ENCODE measurements around the gene PTPRM. TPM values are rescaled to one million over a fixed set of nuclear protein-coding genes. Genes with fewer than 3 reads are reported as not detected.

Gene PTPRM
- total and polyA plus RNA-seq, 4 donors: 9.2 to 23.0 (median 12.7) TPM

DNA sequence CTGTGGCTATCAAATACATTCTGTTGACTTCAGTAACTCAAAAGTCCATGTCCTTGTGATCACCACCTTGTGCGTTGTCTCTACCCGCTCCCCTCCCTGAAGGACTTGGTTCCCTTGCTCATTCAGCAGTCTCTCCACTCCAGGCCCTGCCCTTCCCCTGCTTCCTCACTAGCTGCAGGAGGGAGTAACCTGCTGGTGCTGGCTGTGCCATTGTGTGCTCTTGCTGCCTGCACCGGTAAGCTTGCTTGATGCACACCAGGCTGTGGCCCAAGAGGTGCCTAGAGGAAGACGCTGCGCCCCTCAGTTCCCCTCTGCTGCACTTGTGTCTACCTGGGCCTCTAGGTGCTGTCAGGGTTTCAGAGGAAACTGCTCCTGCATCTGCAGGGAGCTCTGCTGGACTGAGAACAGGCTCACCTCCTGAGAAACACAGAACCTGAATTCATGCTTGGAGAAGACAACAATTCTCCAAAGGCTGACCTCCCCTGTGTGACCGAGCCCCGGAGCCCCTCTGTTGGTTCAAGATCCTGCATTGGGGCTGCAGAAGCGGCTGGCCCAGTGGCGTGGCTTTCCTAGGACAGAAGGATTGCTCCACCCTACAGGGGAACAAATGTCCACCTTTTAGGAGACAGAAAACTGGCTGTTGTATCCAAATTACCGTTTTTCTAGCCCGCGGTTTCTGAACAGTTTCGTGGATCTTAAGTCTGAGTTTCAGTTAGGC lies 33.6 kb downstream of the PTPRM start:
- TF ChIP-seq SP1 (IDR thresholded peaks at IDR 0.05) (no peak), FOXA1 (IDR thresholded peaks at IDR 0.05) (no peak), GABPA (IDR thresholded peaks at IDR 0.05 in 1 of 2, conservative IDR thresholded peaks at IDR 0.05 in 1 of 2) (no peak), HNF4G (IDR thresholded peaks at IDR 0.05) (no peak), RXRA (IDR thresholded peaks at IDR 0.05) (no peak), EGR1 (IDR thresholded peaks at IDR 0.05; ENCODE audit: low read depth in 2 of 2) (no peak), YY1 (IDR thresholded peaks at IDR 0.05) (no peak), FOXA2 (IDR thresholded peaks at IDR 0.05) (no peak), RAD21 (IDR thresholded peaks at IDR 0.05) (no peak)
- TF ChIP-seq, protein P1, sequence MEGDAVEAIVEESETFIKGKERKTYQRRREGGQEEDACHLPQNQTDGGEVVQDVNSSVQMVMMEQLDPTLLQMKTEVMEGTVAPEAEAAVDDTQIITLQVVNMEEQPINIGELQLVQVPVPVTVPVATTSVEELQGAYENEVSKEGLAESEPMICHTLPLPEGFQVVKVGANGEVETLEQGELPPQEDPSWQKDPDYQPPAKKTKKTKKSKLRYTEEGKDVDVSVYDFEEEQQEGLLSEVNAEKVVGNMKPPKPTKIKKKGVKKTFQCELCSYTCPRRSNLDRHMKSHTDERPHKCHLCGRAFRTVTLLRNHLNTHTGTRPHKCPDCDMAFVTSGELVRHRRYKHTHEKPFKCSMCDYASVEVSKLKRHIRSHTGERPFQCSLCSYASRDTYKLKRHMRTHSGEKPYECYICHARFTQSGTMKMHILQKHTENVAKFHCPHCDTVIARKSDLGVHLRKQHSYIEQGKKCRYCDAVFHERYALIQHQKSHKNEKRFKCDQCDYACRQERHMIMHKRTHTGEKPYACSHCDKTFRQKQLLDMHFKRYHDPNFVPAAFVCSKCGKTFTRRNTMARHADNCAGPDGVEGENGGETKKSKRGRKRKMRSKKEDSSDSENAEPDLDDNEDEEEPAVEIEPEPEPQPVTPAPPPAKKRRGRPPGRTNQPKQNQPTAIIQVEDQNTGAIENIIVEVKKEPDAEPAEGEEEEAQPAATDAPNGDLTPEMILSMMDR (IDR thresholded peaks at IDR 0.05; ENCODE audit: low read depth, low read length, missing input control): no peak
- H3K27ac ChIP-seq (ENCODE audit: low read depth in 1 of 2, low read length in 2 of 2): no peak overlapping the region
- DNase-seq (ENCODE audit: low spot score): no peak

DNA sequence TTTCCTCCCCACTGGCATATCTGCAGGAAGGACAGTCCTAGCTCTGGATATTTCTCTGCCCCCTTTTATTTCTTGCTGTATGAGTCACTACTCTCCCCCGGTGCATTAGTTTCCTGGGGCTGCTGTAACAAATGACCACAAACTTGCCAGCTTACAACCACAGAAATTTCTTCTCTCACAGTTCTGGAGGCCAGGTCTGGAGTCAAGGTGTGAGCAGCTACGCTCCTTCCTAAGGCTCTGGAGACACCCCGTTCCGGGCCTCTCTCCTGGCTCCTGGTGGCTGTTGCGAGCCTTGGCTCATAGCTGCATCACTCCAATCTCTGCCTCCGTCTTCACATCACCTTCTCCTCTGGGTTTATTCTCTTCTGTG lies 34.1 kb downstream of the PTPRM start:
- H3K27me3 ChIP-seq (ENCODE audit: control insufficient read depth in 4 of 4, insufficient read depth in 4 of 4, low read length in 3 of 4): no peaks in the 10 kb centered on the region
- no peaks in the 10 kb centered on the region for H3K4me1 ChIP-seq (ENCODE audit: control insufficient read depth in 4 of 4, insufficient read depth in 4 of 4, low read length in 3 of 4)
- WGBS: 95% methylated on average over 6 of the region's 6 CpGs
- H3K27ac ChIP-seq (ENCODE audit: low read depth in 1 of 2, low read length in 2 of 2): no peak overlapping the region
- no peak overlapping the region for H3K4me3 ChIP-seq (ENCODE audit: low read depth in 1 of 3, low read length in 3 of 3)
- no peak for DNase-seq (ENCODE audit: low spot score)
- no peaks in the 10 kb centered on the region for H3K36me3 ChIP-seq (ENCODE audit: control insufficient read depth in 4 of 4, insufficient read depth in 3 of 4, low read depth in 1 of 4, low read length in 3 of 4)
- H3K9ac ChIP-seq (ENCODE audit: low read depth in 1 of 2, low read length in 2 of 2): no peak overlapping the region
- TF ChIP-seq, protein P2, sequence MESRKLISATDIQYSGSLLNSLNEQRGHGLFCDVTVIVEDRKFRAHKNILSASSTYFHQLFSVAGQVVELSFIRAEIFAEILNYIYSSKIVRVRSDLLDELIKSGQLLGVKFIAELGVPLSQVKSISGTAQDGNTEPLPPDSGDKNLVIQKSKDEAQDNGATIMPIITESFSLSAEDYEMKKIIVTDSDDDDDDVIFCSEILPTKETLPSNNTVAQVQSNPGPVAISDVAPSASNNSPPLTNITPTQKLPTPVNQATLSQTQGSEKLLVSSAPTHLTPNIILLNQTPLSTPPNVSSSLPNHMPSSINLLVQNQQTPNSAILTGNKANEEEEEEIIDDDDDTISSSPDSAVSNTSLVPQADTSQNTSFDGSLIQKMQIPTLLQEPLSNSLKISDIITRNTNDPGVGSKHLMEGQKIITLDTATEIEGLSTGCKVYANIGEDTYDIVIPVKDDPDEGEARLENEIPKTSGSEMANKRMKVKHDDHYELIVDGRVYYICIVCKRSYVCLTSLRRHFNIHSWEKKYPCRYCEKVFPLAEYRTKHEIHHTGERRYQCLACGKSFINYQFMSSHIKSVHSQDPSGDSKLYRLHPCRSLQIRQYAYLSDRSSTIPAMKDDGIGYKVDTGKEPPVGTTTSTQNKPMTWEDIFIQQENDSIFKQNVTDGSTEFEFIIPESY (IDR thresholded peaks at IDR 0.05): no peak
- no peak for TF ChIP-seq TAF1 (conservative IDR thresholded peaks at IDR 0.05)
- TF ChIP-seq RAD21 (IDR thresholded peaks at IDR 0.05): no peak
- TF ChIP-seq HNF4G (IDR thresholded peaks at IDR 0.05): no peak
- TF ChIP-seq, protein P3, sequence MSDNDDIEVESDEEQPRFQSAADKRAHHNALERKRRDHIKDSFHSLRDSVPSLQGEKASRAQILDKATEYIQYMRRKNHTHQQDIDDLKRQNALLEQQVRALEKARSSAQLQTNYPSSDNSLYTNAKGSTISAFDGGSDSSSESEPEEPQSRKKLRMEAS (IDR thresholded peaks at IDR 0.05): no peak
- TF ChIP-seq, protein P4, sequence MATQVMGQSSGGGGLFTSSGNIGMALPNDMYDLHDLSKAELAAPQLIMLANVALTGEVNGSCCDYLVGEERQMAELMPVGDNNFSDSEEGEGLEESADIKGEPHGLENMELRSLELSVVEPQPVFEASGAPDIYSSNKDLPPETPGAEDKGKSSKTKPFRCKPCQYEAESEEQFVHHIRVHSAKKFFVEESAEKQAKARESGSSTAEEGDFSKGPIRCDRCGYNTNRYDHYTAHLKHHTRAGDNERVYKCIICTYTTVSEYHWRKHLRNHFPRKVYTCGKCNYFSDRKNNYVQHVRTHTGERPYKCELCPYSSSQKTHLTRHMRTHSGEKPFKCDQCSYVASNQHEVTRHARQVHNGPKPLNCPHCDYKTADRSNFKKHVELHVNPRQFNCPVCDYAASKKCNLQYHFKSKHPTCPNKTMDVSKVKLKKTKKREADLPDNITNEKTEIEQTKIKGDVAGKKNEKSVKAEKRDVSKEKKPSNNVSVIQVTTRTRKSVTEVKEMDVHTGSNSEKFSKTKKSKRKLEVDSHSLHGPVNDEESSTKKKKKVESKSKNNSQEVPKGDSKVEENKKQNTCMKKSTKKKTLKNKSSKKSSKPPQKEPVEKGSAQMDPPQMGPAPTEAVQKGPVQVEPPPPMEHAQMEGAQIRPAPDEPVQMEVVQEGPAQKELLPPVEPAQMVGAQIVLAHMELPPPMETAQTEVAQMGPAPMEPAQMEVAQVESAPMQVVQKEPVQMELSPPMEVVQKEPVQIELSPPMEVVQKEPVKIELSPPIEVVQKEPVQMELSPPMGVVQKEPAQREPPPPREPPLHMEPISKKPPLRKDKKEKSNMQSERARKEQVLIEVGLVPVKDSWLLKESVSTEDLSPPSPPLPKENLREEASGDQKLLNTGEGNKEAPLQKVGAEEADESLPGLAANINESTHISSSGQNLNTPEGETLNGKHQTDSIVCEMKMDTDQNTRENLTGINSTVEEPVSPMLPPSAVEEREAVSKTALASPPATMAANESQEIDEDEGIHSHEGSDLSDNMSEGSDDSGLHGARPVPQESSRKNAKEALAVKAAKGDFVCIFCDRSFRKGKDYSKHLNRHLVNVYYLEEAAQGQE (IDR thresholded peaks at IDR 0.05): no peak
- no peak for TF ChIP-seq EGR1 (IDR thresholded peaks at IDR 0.05; ENCODE audit: low read depth in 2 of 2)
- no peak for TF ChIP-seq JUND (IDR thresholded peaks at IDR 0.05)
- TF ChIP-seq, protein P1 (IDR thresholded peaks at IDR 0.05; ENCODE audit: low read depth, low read length, missing input control): no peak
- H3K9me3 ChIP-seq (ENCODE audit: control insufficient read depth in 4 of 4, low read length in 3 of 4): no peaks in the 10 kb centered on the region

More for the DNA sequence above, 33.6 kb downstream of the PTPRM start:
- H3K9me3 ChIP-seq (ENCODE audit: control insufficient read depth in 4 of 4, low read length in 3 of 4): no peaks in the 10 kb centered on the region
- H3K36me3 ChIP-seq (ENCODE audit: control insufficient read depth in 4 of 4, insufficient read depth in 3 of 4, low read depth in 1 of 4, low read length in 3 of 4): no peaks in the 10 kb centered on the region
- no peaks in the 10 kb centered on the region for H3K27me3 ChIP-seq (ENCODE audit: control insufficient read depth in 4 of 4, insufficient read depth in 4 of 4, low read length in 3 of 4)
- no peaks in the 10 kb centered on the region for H3K4me1 ChIP-seq (ENCODE audit: control insufficient read depth in 4 of 4, insufficient read depth in 4 of 4, low read length in 3 of 4)
- 93% methylated on average over 13 of the region's 13 CpGs for WGBS
- no peak overlapping the region for H3K4me3 ChIP-seq (ENCODE audit: low read depth in 1 of 3, low read length in 3 of 3)
- H3K9ac ChIP-seq (ENCODE audit: low read depth in 1 of 2, low read length in 2 of 2): no peak overlapping the region
